Esophagus muscularis mucosa (tissue), 4 donors: ENCODE results near the gene GRAMD4. TPM values are rescaled to one million over a fixed set of nuclear protein-coding genes. Genes with fewer than 3 reads are reported as not detected.
A peak's percentile ranks its signal among the peaks of the same experiment; 100 is the strongest.

Experiments
- DNase-seq: peaks from one replicate; pipeline ENCODE4 v3.0.0-alpha.2; 2017; ENCODE audit errors: extremely low spot score
- H3K27ac ChIP-seq, 4 donors: fragments of 200-600 bp; sonication (generic); replicated peaks in 1 of 4; 1 replicate in 3 of 4; 2 replicates in 1 of 4; pipeline ENCODE4 v1.5.1; 2016 to 2019; ENCODE audit warnings: mild to moderate bottlenecking in 1 of 4
- H3K27me3 ChIP-seq, 4 donors: fragments of 200-600 bp; sonication (generic); one replicate each; pipeline versions ENCODE4 v1.5.1 to v1.6.0; 2016 to 2019
- H3K36me3 ChIP-seq, 4 donors: fragments of 200-600 bp; sonication (generic); one replicate each; pipeline ENCODE4 v1.5.1; 2016 to 2019
- H3K4me1 ChIP-seq, 4 donors: fragments of 200-600 bp; sonication (generic); one replicate each; pipeline ENCODE4 v1.5.1; 2016 to 2019
- H3K4me3 ChIP-seq, 4 donors: fragments of 200-600 bp; sonication (generic); 1 replicate in 2 of 4; 2 replicates in 2 of 4; pipeline ENCODE4 v1.5.1; 2016 to 2019; ENCODE audit warnings: mild to moderate bottlenecking in 4 of 4, moderate library complexity in 1 of 4
- H3K9me3 ChIP-seq, 4 donors: fragments of 200-600 bp; sonication (generic); 1 replicate in 3 of 4; 2 replicates in 1 of 4; pipeline ENCODE4 v1.5.1; 2016 to 2019
- EP300 ChIP-seq: sonication (generic); formaldehyde crosslinking; IDR thresholded peaks from one replicate; pipeline ENCODE4 v1.6.1; 2017; ENCODE audit warnings: antibody characterized with exemption
- POLR2A ChIP-seq: fragments of 450-650 bp; IDR thresholded peaks from one replicate; pipeline ENCODE4 v1.6.1; 2017; ENCODE audit warnings: antibody characterized with exemption, moderate library complexity, mild to moderate bottlenecking, low read depth
- POLR2AphosphoS5 ChIP-seq, 2 donors: sonication (generic); formaldehyde crosslinking; IDR thresholded peaks; one replicate each; pipeline ENCODE4 v1.6.1; 2017; ENCODE audit warnings: antibody characterized with exemption in 2 of 2
- WGBS: methylation state at CpG from one replicate; pipeline ENCODE4 v1.1.5; 2018; 5-methylcytosine and 5-hydroxymethylcytosine counted together
- intact Hi-C: fragments of 100-400 bp; cut with DNase I; formaldehyde crosslinking; loops from one replicate; pipeline ENCODE4 v1.15.1; 2023
- total RNA-seq, 4 donors: library from RNA; depleted of rRNA; stranded (reverse); fragments of >200 nt; gene quantifications; one replicate each; pipeline versions ENCODE4 v1.1.0 to v1.2.1, GENCODE V29; 2016
- TF ChIP-seq, protein P1 (sequence below), 3 experiments: fragments of 200-600 bp in 2 of 3; fragments of 450-650 bp in 1 of 3; sonication (generic) in 2 of 3; IDR thresholded peaks; one replicate each; pipeline ENCODE4 v1.5.1; 2017 to 2019; ENCODE audit warnings: antibody characterized with exemption in 3 of 3, mild to moderate bottlenecking in 2 of 3, moderate library complexity in 1 of 3

The GRAMD4 gene
- total RNA-seq, 4 donors from 2014 or later: 20.0 to 126 (median 63.8) TPM

DNA sequence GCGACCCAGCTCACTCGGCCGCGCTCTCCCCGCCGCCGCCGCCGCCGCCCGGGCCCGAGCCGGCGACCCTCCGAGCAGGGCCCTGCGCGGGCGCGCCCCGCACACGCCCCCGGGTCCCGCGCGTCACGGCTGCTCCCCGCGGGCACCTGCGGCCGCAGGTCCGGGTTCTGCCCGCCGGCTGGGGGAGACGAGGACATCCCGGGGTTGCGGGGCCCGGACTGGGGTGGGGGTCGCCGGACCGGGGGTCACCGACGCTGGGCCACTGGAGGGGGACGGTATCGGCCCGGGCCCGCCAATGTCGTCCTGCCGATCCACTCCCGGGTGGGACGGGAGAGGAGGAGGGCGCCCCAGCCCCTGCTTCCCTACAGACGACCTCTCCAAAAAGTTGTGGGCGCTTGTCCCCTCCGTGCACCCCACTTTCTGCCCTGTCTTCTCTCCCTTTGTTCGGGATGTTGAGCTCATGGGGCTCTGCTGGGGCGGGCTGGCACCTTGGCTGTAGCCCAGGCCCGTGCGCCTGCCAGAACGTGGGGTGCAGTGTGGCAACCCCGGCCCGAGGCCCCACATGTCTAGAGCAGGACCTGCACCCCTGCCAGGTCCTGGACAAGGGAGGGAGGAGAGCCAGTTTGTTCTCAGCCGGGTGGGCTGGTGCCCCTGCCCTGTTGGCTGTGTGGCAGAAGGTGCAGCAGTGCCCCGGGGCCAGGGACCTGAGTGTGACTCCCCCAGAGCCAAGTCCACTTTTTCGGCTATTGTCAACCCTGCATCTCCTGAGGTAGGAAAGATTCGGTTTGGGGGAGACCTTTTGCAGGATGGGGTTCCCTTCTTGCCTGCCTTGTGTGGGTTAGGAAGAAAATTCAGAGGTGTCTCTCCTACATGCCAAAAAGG is 42.6 kb upstream of the GRAMD4 start:
- intact Hi-C loops: loop anchor here (5.0 kb wide), 1 partner anchor 160 kb away; the partner anchor contains the start of gene CERK
- Histone ChIP-seq H3K36me3 (no peaks in the 10 kb centered on the region), H3K4me3 (peak overlapping the region; percentile 59 to 93 (median 74)), H3K4me1 (peaks cover 61 to 79% (median 62%) of the 10 kb centered on the region in 4 donors), H3K27ac (peak overlapping the region; percentile 56 to 72 (median 68)), H3K27me3 (no peaks in the 10 kb centered on the region), H3K9me3 (peaks cover 0 to under 1% (median 0%) of the 10 kb centered on the region in 4 donors)
- TF ChIP-seq POLR2A: no peak
- TF ChIP-seq EP300: no peak
- no peak for TF ChIP-seq POLR2AphosphoS5 (IDR thresholded peaks at IDR 0.05)
- TF ChIP-seq, protein P1, sequence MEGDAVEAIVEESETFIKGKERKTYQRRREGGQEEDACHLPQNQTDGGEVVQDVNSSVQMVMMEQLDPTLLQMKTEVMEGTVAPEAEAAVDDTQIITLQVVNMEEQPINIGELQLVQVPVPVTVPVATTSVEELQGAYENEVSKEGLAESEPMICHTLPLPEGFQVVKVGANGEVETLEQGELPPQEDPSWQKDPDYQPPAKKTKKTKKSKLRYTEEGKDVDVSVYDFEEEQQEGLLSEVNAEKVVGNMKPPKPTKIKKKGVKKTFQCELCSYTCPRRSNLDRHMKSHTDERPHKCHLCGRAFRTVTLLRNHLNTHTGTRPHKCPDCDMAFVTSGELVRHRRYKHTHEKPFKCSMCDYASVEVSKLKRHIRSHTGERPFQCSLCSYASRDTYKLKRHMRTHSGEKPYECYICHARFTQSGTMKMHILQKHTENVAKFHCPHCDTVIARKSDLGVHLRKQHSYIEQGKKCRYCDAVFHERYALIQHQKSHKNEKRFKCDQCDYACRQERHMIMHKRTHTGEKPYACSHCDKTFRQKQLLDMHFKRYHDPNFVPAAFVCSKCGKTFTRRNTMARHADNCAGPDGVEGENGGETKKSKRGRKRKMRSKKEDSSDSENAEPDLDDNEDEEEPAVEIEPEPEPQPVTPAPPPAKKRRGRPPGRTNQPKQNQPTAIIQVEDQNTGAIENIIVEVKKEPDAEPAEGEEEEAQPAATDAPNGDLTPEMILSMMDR (IDR thresholded peaks at IDR 0.05): no peak
- 24% methylated on average over 5 of the region's 65 CpGs for WGBS
- no peak for DNase-seq

GRCh38 chr22:46578251-46578823 is 41.8 kb upstream of the GRAMD4 start:
- no peaks in the 10 kb centered on the region for H3K27me3 ChIP-seq
- peak overlapping the region; percentile 59 to 93 (median 74) for H3K4me3 ChIP-seq
- peaks cover 61 to 81% (median 62%) of the 10 kb centered on the region in 4 donors for H3K4me1 ChIP-seq
- TF ChIP-seq POLR2A (no peak), EP300 (no peak), POLR2AphosphoS5 (IDR thresholded peaks at IDR 0.05) (no peak)
- TF ChIP-seq, protein P1 (IDR thresholded peaks at IDR 0.05): no peak
- DNase-seq: no peak
- whole genome bisulfite sequencing: 53% methylated on average over 3 of the region's 9 CpGs
- no peaks in the 10 kb centered on the region for H3K36me3 ChIP-seq
- intact Hi-C loops: loop anchor here (5.0 kb wide), 1 partner anchor 159 kb away; the partner anchor contains the start of gene CERK
- H3K27ac ChIP-seq: peak overlapping the region; percentile 56 to 72 (median 68)
- H3K9me3 ChIP-seq: no peaks in the 10 kb centered on the region

GRCh38 chr22:46578824-46579561 is 41.2 kb upstream of the GRAMD4 start:
- H3K4me3 ChIP-seq: peak overlapping the region; percentile 59 to 93 (median 74)
- peaks cover 61 to 76% (median 65%) of the 10 kb centered on the region in 4 donors for H3K4me1 ChIP-seq
- no peaks in the 10 kb centered on the region for H3K27me3 ChIP-seq
- intact Hi-C loops: loop anchor here (5.0 kb wide), 1 partner anchor 158 kb away; the partner anchor contains the start of gene CERK
- no peaks in the 10 kb centered on the region for H3K36me3 ChIP-seq
- no peak for DNase-seq
- WGBS: 62% methylated on average over 12 of the region's 15 CpGs
- TF ChIP-seq, protein P1 (IDR thresholded peaks at IDR 0.05): no peak
- no peak for TF ChIP-seq POLR2AphosphoS5 (IDR thresholded peaks at IDR 0.05)
- TF ChIP-seq EP300: no peak
- no peak for TF ChIP-seq POLR2A
- no peaks in the 10 kb centered on the region for H3K9me3 ChIP-seq
- peak overlapping the region; percentile 56 to 72 (median 68) for H3K27ac ChIP-seq

GRCh38 chr22:46579751-46580449 is 40.3 kb upstream of the GRAMD4 start:
- peaks cover 70 to 76% (median 73%) of the 10 kb centered on the region in 4 donors for H3K4me1 ChIP-seq
- TF ChIP-seq EP300 (no peak), POLR2A (no peak), POLR2AphosphoS5 (IDR thresholded peaks at IDR 0.05) (no peak)
- TF ChIP-seq, protein P1 (IDR thresholded peaks at IDR 0.05): no peak
- intact Hi-C loops: loop anchor here (5.0 kb wide), 1 partner anchor 157 kb away; the partner anchor contains the start of gene CERK
- DNase-seq: no peak
- WGBS: 93% methylated on average over 13 of the region's 14 CpGs
- no peaks in the 10 kb centered on the region for H3K36me3 ChIP-seq
- H3K27ac ChIP-seq: peak overlapping the region in 3 of 4 donors; percentile 65 to 72 (median 70)
- H3K9me3 ChIP-seq: no peaks in the 10 kb centered on the region
- no peaks in the 10 kb centered on the region for H3K27me3 ChIP-seq
- H3K4me3 ChIP-seq: no peak overlapping the region
